Measurements from ENCODE around the gene ZNF638. TPM values are rescaled to one million over a fixed set of nuclear protein-coding genes. Genes with fewer than 3 reads are reported as not detected.
A peak's percentile ranks its signal among the peaks of the same experiment; 100 is the strongest.

Gene ZNF638
- total RNA-seq, 4 donors from 2014 or later = 202 to 286 (median 252) TPM

GRCh38 chr2:71291398-71291797 lies 40.2 kb upstream of the ZNF638 start:
- no peaks in the 10 kb centered on the region for H3K27me3 ChIP-seq
- H3K4me3 ChIP-seq = no peak overlapping the region
- peak overlapping the region in 2 of 4 donors; percentile 31 to 33 for H3K27ac ChIP-seq
- H3K9me3 ChIP-seq = no peaks in the 10 kb centered on the region
- H3K36me3 ChIP-seq = no peaks in the 10 kb centered on the region
- no peak for DNase-seq (ENCODE audit: low spot score in 2 of 2)
- no peaks in the 10 kb centered on the region for H3K4me1 ChIP-seq
- TF ChIP-seq EP300 (IDR thresholded peaks at IDR 0.05) (no peak), CTCF (IDR thresholded peaks at IDR 0.05) (no peak), POLR2A (IDR thresholded peaks at IDR 0.05) (no peak)
- WGBS, 2 donors = 49% methylated on average over 4 of the region's 4 CpGs

GRCh38 chr2:71292159-71292558 lies 39.4 kb upstream of the ZNF638 start:
- no peak for DNase-seq (ENCODE audit: low spot score in 2 of 2)
- no peak for TF ChIP-seq CTCF (IDR thresholded peaks at IDR 0.05)
- no peak for TF ChIP-seq EP300 (IDR thresholded peaks at IDR 0.05)
- TF ChIP-seq POLR2A (IDR thresholded peaks at IDR 0.05) = no peak
- H3K4me1 ChIP-seq = no peaks in the 10 kb centered on the region
- no peaks in the 10 kb centered on the region for H3K27me3 ChIP-seq
- H3K4me3 ChIP-seq = no peak overlapping the region
- 63 to 70% methylated on average over 1 of the region's 1 CpG for WGBS, 2 donors
- H3K9me3 ChIP-seq = no peaks in the 10 kb centered on the region
- H3K27ac ChIP-seq = peak overlapping the region in 2 of 4 donors; percentile 31 to 33
- H3K36me3 ChIP-seq = no peaks in the 10 kb centered on the region

- 88 to 89% methylated on average over 2 of the region's 2 CpGs for WGBS, 2 donors
- Histone ChIP-seq H3K27ac (no peak overlapping the region), H3K4me3 (no peak overlapping the region), H3K4me1 (no peaks in the 10 kb centered on the region), H3K9me3 (no peaks in the 10 kb centered on the region), H3K27me3 (no peaks in the 10 kb centered on the region), H3K36me3 (no peaks in the 10 kb centered on the region)
- no peak for TF ChIP-seq EP300 (IDR thresholded peaks at IDR 0.05)
- TF ChIP-seq POLR2A (IDR thresholded peaks at IDR 0.05) = no peak
- no peak for TF ChIP-seq CTCF (IDR thresholded peaks at IDR 0.05)
- DNase-seq (ENCODE audit: low spot score in 2 of 2) = no peak
Measured at GRCh38 chr2:71298914-71299313, 32.7 kb upstream of the ZNF638 start.

GRCh38 chr2:71299507-71299906 lies 32.1 kb upstream of the ZNF638 start:
- TF ChIP-seq CTCF (IDR thresholded peaks at IDR 0.05) (peak; percentile 52 to 60 (median 58)), EP300 (IDR thresholded peaks at IDR 0.05) (no peak)
- H3K27me3 ChIP-seq = no peaks in the 10 kb centered on the region
- H3K27ac ChIP-seq = no peak overlapping the region
- no peak overlapping the region for H3K4me3 ChIP-seq
- no peaks in the 10 kb centered on the region for H3K9me3 ChIP-seq
- 51 to 58% methylated on average over 2 of the region's 2 CpGs for WGBS, 2 donors
- DNase-seq (ENCODE audit: low spot score in 2 of 2) = peak in 1 of 2 donors; percentile 12
- no peaks in the 10 kb centered on the region for H3K4me1 ChIP-seq
- no peaks in the 10 kb centered on the region for H3K36me3 ChIP-seq

GRCh38 chr2:71303849-71304248 lies 27.7 kb upstream of the ZNF638 start:
- Histone ChIP-seq H3K4me3 (no peak overlapping the region), H3K36me3 (no peaks in the 10 kb centered on the region), H3K9me3 (no peaks in the 10 kb centered on the region), H3K27me3 (no peaks in the 10 kb centered on the region), H3K4me1 (no peaks in the 10 kb centered on the region), H3K27ac (no peak overlapping the region)
- TF ChIP-seq POLR2A (IDR thresholded peaks at IDR 0.05) (no peak), CTCF (IDR thresholded peaks at IDR 0.05) (no peak), EP300 (IDR thresholded peaks at IDR 0.05) (no peak)
- DNase-seq (ENCODE audit: low spot score in 2 of 2) = no peak
- WGBS, 2 donors = 83 to 93% methylated on average over 3 of the region's 3 CpGs
